ENCODE measurements around the gene SPI1.

SPI1 gene

GRCh38 chr11:47409440-47410369 is 31.4 kb upstream of the SPI1 start:
- TF ChIP-seq, protein P1, sequence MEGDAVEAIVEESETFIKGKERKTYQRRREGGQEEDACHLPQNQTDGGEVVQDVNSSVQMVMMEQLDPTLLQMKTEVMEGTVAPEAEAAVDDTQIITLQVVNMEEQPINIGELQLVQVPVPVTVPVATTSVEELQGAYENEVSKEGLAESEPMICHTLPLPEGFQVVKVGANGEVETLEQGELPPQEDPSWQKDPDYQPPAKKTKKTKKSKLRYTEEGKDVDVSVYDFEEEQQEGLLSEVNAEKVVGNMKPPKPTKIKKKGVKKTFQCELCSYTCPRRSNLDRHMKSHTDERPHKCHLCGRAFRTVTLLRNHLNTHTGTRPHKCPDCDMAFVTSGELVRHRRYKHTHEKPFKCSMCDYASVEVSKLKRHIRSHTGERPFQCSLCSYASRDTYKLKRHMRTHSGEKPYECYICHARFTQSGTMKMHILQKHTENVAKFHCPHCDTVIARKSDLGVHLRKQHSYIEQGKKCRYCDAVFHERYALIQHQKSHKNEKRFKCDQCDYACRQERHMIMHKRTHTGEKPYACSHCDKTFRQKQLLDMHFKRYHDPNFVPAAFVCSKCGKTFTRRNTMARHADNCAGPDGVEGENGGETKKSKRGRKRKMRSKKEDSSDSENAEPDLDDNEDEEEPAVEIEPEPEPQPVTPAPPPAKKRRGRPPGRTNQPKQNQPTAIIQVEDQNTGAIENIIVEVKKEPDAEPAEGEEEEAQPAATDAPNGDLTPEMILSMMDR (IDR thresholded peaks at IDR 0.05; ENCODE audit: borderline replicate concordance, insufficient read depth, low read depth, low read length), result no peak
- H3K4me3 ChIP-seq (ENCODE audit: low read depth, low read length), result no peak overlapping the region

DNA sequence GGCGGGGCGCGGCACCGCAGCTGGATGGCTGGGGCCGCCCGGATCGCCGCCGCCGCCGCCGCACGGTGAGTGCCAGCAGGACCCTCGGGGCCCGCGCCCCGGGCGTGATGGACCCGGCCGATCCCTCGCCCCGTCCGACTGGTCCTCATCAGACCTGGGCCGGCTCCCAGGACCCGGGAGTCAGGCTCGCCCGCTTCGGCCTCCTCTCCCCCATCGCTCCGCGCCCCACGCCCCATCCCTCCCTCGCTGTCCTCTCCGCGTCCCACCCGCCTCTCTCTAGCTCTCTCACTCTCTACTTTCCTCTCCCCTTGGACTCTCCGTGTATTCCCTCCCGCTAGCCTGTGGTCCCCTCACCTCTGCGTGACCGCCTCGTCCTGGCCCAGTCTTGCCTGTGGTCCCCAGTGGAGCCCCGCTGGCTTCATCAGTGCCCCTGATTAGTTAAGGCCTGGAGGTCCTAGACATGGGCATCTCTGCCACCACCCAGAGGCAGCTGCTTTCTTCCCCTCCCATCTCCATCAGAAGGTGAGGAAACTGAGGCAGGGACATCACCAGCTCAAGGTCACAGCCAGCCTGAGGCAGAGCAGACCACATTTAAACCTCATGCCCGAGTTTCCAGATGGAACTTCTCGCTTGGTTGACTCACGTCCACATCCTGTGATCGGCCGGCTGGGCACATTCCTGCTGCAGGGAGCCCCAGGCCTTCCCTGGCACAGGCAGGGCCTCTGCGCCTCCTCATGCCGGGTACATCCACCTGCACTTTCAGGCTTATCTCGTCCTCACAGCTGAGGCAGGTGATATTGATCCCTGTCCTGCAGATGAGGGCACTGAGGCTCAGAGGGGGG is 30.5 kb upstream of the SPI1 start:
- peak overlapping the region; percentile 84 for H3K4me3 ChIP-seq (ENCODE audit: low read depth, low read length)
- TF ChIP-seq, protein P1 (IDR thresholded peaks at IDR 0.05; ENCODE audit: borderline replicate concordance, insufficient read depth, low read depth, low read length), result no peak

- TF ChIP-seq, protein P1 (IDR thresholded peaks at IDR 0.05; ENCODE audit: borderline replicate concordance, insufficient read depth, low read depth, low read length), result peak; percentile 87
- peak within 1 kb of the TSS; percentile 84 for H3K4me3 ChIP-seq (ENCODE audit: low read depth, low read length)
These were observed 29.6 kb upstream of the SPI1 start, which contains the start of gene SLC39A13 for GRCh38 chr11:47407746-47408590. Gene SLC39A13 (plus strand): TSS chr11:47408590. CDS start chr11:47410095, 1,505 bp downstream.

DNA sequence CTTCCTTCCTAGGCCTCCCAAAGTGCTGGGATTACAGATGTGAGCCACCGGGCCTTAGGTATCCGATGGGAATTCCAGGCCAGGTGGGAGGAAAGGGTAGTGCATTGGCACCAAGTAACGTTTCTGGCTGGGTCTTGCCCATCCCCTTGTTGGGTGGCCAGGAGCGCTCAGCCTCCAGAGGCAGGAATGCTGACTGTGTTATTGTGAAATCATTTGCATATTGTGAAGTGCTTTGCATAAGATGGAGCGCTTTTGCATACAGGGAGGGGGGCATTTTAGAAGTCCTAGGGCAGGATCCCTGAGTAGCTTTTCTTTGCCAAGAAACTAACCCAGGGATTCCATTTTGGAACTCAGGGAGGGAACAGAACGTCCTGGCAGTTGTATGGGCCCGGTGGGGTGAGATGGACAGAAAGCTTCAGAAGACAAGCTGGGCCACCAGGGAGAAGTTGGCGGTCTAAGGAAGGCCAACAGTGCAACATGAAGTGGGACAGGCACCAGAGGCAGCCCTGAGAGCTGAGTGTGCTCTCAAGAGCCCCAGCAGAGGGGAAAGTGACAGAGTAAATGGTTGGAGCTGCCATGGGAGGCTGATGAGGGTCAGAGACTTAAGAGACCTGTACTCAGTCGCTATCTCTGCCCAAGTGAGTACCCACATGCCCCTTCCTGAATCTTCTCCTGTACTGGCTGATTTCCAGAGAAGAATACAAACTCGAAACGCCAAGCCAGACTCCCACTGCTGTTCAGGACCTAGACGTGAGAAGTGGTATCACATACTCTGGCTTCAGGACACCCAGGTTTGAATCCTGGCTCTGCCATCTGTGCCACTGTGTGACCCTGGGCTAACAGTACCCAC is 28.8 kb upstream of the SPI1 start:
- TF ChIP-seq, protein P1 (IDR thresholded peaks at IDR 0.05; ENCODE audit: borderline replicate concordance, insufficient read depth, low read depth, low read length), result no peak
- H3K4me3 ChIP-seq (ENCODE audit: low read depth, low read length), result peak overlapping the region; percentile 84

- TF ChIP-seq, protein P1 (IDR thresholded peaks at IDR 0.05; ENCODE audit: borderline replicate concordance, insufficient read depth, low read depth, low read length), result no peak
- no peak overlapping the region for H3K4me3 ChIP-seq (ENCODE audit: low read depth, low read length)
These were observed 25.2 kb upstream of the SPI1 start for GRCh38 chr11:47403571-47403970.

GRCh38 chr11:47403135-47403534 is 24.8 kb upstream of the SPI1 start:
- H3K4me3 ChIP-seq (ENCODE audit: low read depth, low read length), result no peak overlapping the region
- TF ChIP-seq, protein P1 (IDR thresholded peaks at IDR 0.05; ENCODE audit: borderline replicate concordance, insufficient read depth, low read depth, low read length), result no peak

Measured in GM12875 (cell line).